Natural killer cell (primary cell): ENCODE data around the gene KCNJ12. TPM values are rescaled to one million over a fixed set of nuclear protein-coding genes. Genes with fewer than 3 reads are reported as not detected.

ENCODE experiments used
- ATAC-seq, 3 donors: fragments of 150-1000 bp in 2 of 3; fragments of 200-7000 bp in 1 of 3; cut with Tn5 transposase; 1 replicate in 1 of 3; 2 replicates in 2 of 3; pipeline ENCODE4 v1.10.0; 2021; ENCODE audit warnings: mild to moderate bottlenecking in 2 of 3, moderate library complexity in 2 of 3
- DNase-seq, 2 donors: peaks; one replicate each; pipeline versions ENCODE4 v3.0.0 to v3.0.0-alpha.2; 2013 to 2021; ENCODE audit warnings: mixed read lengths in 1 of 2
- H3K27ac ChIP-seq: one replicate; pipeline ENCODE4 v1.5.1; 2013; ENCODE audit warnings: mild to moderate bottlenecking, low read length
- H3K27me3 ChIP-seq: one replicate; pipeline ENCODE4 v1.6.1; 2013; ENCODE audit warnings: low read length; ENCODE audit not compliant: control insufficient read depth, insufficient read depth
- H3K36me3 ChIP-seq: one replicate; pipeline ENCODE4 v1.6.1; 2013; ENCODE audit warnings: low read length; ENCODE audit not compliant: control insufficient read depth, insufficient read depth
- H3K4me1 ChIP-seq: one replicate; pipeline ENCODE4 v1.6.1; 2013; ENCODE audit warnings: low read length; ENCODE audit not compliant: control insufficient read depth, insufficient read depth
- H3K4me3 ChIP-seq: one replicate; pipeline ENCODE4 v1.5.1; 2013; ENCODE audit warnings: low read length
- H3K9me3 ChIP-seq: one replicate; pipeline ENCODE4 v1.6.1; 2013; ENCODE audit warnings: low read length; ENCODE audit not compliant: control insufficient read depth, insufficient read depth
- H3K27ac Mint-ChIP-seq, 2 donors: one replicate each; pipeline ENCODE4 v1.8.0; 2022; ENCODE audit warnings: mild to moderate bottlenecking in 2 of 2, mixed read lengths in 2 of 2, moderate library complexity in 1 of 2
- H3K27me3 Mint-ChIP-seq, 2 donors: one replicate each; pipeline ENCODE4 v1.8.0; 2022; ENCODE audit warnings: low read depth in 2 of 2, mixed read lengths in 2 of 2
- H3K36me3 Mint-ChIP-seq: one replicate; pipeline ENCODE4 v1.8.0; 2022; ENCODE audit warnings: mixed read lengths
- H3K4me1 Mint-ChIP-seq, 2 donors: one replicate each; pipeline ENCODE4 v1.8.0; 2022; ENCODE audit warnings: mixed read lengths in 2 of 2
- H3K4me3 Mint-ChIP-seq: one replicate; pipeline ENCODE4 v1.8.0; 2022; ENCODE audit warnings: mild to moderate bottlenecking, moderate library complexity, mixed read lengths
- H3K9me3 Mint-ChIP-seq, 2 donors: one replicate each; pipeline ENCODE4 v1.8.0; 2022; ENCODE audit warnings: mixed read lengths in 2 of 2
- WGBS: methylation state at CpG from one replicate; pipeline ENCODE4 v1.1.7; 2013; ENCODE audit warnings: missing lambda C conversion rate; ENCODE audit not compliant: insufficient coverage; 5-methylcytosine and 5-hydroxymethylcytosine counted together
- intact Hi-C: fragments of 100-400 bp; cut with micrococcal nuclease; formaldehyde crosslinking; loops from one replicate; pipeline ENCODE4 v1.14.2; 2022
- total RNA-seq, 4 donors: library from RNA; stranded (reverse); fragments of 120-200 nt in 1 of 4; gene quantifications; one replicate each; pipeline versions ENCODE4 v1.2.3 to v1.2.4, GENCODE V29; 2013 to 2022
- TF ChIP-seq, protein P1 (sequence below): fragments of 200-600 bp; IDR thresholded peaks from one replicate; pipeline ENCODE4 v1.8.0; 2022; ENCODE audit warnings: antibody characterized with exemption

Gene KCNJ12
- total RNA-seq, 3 donors from 2014 or later (not counting 1 experiment from before 2014, with no cell fraction given): 0.14 TPM; not detected in 2

DNA sequence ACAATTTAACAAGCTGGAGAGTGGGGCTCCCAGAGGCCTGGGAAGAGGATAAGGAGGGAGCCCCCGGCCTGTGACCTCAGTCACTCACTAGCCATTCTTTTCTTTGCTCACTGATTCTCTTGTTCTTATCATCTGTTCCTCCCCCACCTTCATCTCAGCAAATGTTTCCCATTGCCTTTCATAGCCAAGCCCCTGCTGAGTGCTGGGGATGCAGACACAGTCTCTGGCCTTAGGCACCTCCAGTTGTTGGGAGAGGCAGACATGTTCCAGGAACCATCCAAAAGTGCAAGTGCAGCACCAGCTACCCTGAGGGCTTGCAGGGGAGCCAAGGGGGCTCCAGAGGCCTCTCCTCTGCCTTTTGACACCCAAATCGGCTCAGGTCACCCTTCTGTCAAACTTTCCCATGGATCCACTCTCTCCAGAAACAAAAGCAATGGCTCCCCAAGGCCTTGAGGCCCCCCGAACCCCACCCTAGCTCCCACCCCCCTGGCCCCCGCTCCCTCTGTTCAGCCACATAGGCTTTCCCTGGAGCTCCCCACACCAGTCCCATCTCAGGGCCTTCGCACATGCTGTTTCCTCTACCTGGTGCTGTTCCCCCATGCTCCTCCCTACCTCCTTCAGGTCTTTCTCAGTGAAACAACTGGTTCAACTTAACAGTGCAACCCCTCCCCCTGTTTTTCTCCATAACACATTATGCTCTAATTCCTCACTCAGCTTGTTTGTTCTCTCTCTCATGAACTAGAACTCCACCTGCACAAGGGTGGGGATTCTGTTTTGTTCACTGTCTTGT is 14.9 kb upstream of the KCNJ12 start:
- no peaks in the 10 kb centered on the region for H3K9me3 ChIP-seq
- intact Hi-C loops: no loop called here
- no peak overlapping the region for H3K27ac ChIP-seq
- H3K4me3 ChIP-seq: no peak overlapping the region
- Mint-ChIP-seq H3K4me1 (peaks cover 7 to 8% of the 10 kb centered on the region in 2 donors), H3K36me3 (no peaks in the 10 kb centered on the region), H3K27ac (no peak overlapping the region), H3K9me3 (peaks cover 0 to 3% of the 10 kb centered on the region in 2 donors), H3K27me3 (no peaks in the 10 kb centered on the region), H3K4me3 (no peak overlapping the region)
- H3K36me3 ChIP-seq: no peaks in the 10 kb centered on the region
- 57% methylated on average over 4 of the region's 5 CpGs for WGBS
- ATAC-seq (no peak), DNase-seq (no peak)
- peaks cover 14% of the 10 kb centered on the region for H3K4me1 ChIP-seq
- TF ChIP-seq, protein P1, sequence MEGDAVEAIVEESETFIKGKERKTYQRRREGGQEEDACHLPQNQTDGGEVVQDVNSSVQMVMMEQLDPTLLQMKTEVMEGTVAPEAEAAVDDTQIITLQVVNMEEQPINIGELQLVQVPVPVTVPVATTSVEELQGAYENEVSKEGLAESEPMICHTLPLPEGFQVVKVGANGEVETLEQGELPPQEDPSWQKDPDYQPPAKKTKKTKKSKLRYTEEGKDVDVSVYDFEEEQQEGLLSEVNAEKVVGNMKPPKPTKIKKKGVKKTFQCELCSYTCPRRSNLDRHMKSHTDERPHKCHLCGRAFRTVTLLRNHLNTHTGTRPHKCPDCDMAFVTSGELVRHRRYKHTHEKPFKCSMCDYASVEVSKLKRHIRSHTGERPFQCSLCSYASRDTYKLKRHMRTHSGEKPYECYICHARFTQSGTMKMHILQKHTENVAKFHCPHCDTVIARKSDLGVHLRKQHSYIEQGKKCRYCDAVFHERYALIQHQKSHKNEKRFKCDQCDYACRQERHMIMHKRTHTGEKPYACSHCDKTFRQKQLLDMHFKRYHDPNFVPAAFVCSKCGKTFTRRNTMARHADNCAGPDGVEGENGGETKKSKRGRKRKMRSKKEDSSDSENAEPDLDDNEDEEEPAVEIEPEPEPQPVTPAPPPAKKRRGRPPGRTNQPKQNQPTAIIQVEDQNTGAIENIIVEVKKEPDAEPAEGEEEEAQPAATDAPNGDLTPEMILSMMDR: no peak
- H3K27me3 ChIP-seq: no peaks in the 10 kb centered on the region

DNA sequence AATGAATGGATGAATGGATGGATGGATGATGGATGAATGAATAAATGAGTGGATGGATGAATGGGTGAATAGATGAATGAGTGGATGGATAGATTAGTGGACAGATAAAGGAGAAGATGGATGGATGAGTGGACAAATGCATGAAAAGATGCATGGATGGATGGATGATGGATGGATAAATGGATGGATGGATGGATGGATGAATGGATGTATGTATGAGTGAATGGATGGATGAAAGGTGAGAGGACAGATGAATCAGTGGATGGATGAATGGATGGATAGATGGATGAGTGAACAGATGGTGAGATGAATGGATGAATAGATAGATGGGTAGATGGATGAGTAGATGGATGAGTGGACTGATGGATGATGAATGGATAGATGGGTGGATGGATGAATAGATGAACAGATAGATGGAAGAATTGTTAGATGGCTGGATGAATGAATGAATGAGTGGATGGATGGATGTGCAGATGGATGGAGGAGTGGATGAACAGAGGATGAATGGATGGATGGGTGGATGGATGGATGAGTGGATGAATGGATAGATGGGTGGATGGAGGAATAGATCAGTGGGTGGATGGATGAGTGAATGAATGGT is 13.7 kb upstream of the KCNJ12 start:
- ATAC-seq (no peak), DNase-seq (no peak)
- Mint-ChIP-seq H3K36me3 (no peaks in the 10 kb centered on the region), H3K27me3 (no peaks in the 10 kb centered on the region), H3K4me1 (peaks cover 7 to 8% of the 10 kb centered on the region in 2 donors), H3K9me3 (no peaks in the 10 kb centered on the region), H3K4me3 (no peak overlapping the region), H3K27ac (no peak overlapping the region)
- TF ChIP-seq, protein P1: no peak
- no peaks in the 10 kb centered on the region for H3K27me3 ChIP-seq
- peaks cover 14% of the 10 kb centered on the region for H3K4me1 ChIP-seq
- H3K36me3 ChIP-seq: no peaks in the 10 kb centered on the region
- no peak overlapping the region for H3K4me3 ChIP-seq
- no peaks in the 10 kb centered on the region for H3K9me3 ChIP-seq
- no peak overlapping the region for H3K27ac ChIP-seq
- intact Hi-C loops: no loop called here

DNA sequence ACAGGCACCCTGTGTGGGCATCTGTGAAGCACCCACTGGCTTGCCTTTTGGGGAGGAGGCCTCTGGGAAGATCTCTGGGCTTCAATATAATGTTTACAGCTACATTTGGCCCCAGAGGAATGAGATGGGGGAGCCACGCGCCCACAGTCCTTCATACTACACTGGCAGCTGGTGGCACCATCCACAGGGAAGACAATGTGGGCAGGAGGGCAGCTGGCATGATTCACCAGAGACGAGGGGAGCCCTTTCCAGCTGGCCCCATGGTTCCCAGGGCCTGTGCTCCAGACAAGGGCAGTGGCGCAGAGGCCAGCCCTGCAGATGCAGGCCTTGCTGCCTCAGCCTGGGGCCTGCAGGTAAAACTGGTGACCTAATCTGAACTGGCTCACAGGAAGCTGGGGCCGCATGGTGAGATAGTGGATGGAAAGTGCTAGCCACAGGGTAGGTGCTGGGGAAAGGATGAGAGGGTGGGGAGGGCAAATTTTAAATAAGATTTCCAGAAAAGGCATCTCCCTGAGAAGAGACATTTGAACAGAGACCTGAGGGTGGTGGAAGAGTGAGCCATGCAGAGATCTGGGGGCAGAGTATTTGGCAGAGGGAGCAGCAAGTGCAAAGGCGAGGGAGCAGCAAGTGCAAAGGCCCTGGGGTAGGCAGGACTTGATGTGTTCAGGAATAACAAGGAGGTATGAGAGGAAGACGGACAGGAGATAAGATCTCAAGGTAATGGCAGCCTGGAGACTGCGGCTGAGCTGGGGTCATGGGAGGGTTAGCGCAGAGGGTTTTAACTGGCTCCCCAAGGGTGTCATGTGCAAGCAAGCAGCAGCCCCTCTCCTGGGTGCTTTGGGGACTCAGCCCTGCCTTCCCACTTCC is 12.1 kb upstream of the KCNJ12 start:
- Histone ChIP-seq H3K4me1 (peaks cover 18% of the 10 kb centered on the region), H3K27me3 (no peaks in the 10 kb centered on the region), H3K4me3 (no peak overlapping the region), H3K36me3 (no peaks in the 10 kb centered on the region), H3K27ac (no peak overlapping the region), H3K9me3 (no peaks in the 10 kb centered on the region)
- H3K27ac Mint-ChIP-seq: no peak overlapping the region
- TF ChIP-seq, protein P1: no peak
- 72% methylated on average over 9 of the region's 9 CpGs for WGBS
- peaks cover 0 to 5% of the 10 kb centered on the region in 2 donors for H3K27me3 Mint-ChIP-seq
- no peak for DNase-seq
- H3K4me1 Mint-ChIP-seq: peaks cover 7 to 8% of the 10 kb centered on the region in 2 donors
- H3K9me3 Mint-ChIP-seq: no peaks in the 10 kb centered on the region
- no peaks in the 10 kb centered on the region for H3K36me3 Mint-ChIP-seq
- no peak overlapping the region for H3K4me3 Mint-ChIP-seq
- ATAC-seq: peak in 2 of 3 donors; percentile 78 to 84
- intact Hi-C loops: no loop called here
